Embryonic facial prominence (tissue), 1 donor: ENCODE measurements around the gene HOXC6.

Experiments
- DNase-seq: peaks from one replicate; pipeline ENCODE4 v3.0.0-alpha.2; 2016; ENCODE audit errors: extremely low spot score

The HOXC6 gene

GRCh38 chr12:53990311-53991076 is 37.7 kb upstream of the HOXC6 start:
- no peak for DNase-seq

DNA sequence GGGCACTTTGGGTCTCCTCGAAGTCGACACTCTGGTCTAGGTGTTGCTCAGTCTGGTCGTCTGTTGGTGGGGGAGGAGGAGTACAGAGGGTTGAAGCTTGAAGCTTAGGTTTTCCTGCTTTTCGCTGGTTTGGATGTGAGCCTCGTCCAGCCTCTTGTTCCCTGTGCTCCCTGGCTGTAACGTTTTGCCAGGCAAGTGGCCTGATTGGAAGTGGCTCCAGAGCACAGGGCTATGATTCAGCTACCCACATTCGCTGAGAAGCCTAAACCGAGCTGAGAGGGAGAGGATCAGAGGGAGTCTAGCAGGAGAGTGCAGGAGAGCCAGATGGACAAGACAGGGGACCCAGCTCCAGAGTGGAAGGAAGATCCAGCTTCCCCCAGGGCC is 37.2 kb upstream of the HOXC6 start:
- no peak for DNase-seq

GRCh38 chr12:53992377-53992889 is 35.8 kb upstream of the HOXC6 start:
- DNase-seq: no peak

GRCh38 chr12:53993162-53994008 is 34.9 kb upstream of the HOXC6 start:
- no peak for DNase-seq

DNA sequence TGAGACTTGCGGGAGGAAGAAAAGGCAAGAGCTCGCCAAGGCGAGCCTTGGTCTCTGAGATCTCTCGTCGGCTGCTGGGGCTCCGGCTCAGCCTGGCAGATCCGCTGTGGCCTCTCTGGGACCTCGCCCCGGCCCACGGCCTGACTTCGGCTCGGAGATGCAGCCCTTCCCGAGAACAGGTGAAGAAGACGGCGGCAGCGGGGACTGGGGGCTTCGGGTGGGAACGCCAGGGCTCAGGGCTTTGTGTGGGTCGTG is 34.3 kb upstream of the HOXC6 start:
- no peak for DNase-seq

GRCh38 chr12:53994264-53995001 is 33.8 kb upstream of the HOXC6 start:
- no peak for DNase-seq

GRCh38 chr12:53995002-53995377 is 33.2 kb upstream of the HOXC6 start:
- no peak for DNase-seq

DNA sequence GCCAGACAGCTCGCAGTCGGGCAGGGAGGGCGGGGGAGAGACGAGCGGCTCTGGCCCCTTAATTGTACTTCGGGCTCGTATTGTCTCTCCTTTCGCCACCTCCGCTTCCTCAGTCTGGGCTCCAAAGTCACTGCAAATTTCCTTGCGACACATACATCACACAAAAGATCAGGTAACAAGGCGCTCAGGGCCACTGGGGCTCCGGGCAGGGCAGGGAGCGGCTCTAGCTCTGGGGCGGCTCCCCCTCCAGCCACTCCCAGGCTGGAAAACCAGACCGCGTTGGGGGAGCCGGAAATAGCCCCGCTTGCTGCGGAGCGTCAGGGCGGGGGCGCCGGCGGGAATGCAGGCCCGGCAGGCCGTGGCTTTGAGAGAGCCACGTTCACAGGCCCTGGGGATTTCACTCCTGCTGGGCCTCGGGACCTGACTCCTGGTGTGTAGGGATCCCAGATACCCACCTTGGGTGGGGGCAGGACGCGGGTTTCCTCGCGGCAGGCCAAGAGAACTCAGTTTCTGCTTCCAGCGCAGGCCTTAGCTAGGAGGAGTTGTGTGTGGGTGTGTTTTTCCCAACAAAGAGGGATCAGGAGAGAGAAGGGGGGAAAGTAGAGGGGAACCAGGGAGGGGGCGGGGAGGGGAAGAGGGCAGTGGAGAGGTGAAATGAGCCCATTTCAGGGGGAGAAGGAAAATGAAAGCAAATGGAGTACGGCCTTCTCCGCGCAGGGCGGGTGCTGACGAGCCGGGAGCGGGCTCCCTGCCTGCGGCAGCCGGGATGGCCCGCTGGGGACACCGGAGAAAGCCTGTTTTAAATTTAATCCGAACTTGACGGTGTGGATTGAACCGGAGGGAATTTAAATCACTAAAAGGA is 32.6 kb upstream of the HOXC6 start:
- no peak for DNase-seq

DNA sequence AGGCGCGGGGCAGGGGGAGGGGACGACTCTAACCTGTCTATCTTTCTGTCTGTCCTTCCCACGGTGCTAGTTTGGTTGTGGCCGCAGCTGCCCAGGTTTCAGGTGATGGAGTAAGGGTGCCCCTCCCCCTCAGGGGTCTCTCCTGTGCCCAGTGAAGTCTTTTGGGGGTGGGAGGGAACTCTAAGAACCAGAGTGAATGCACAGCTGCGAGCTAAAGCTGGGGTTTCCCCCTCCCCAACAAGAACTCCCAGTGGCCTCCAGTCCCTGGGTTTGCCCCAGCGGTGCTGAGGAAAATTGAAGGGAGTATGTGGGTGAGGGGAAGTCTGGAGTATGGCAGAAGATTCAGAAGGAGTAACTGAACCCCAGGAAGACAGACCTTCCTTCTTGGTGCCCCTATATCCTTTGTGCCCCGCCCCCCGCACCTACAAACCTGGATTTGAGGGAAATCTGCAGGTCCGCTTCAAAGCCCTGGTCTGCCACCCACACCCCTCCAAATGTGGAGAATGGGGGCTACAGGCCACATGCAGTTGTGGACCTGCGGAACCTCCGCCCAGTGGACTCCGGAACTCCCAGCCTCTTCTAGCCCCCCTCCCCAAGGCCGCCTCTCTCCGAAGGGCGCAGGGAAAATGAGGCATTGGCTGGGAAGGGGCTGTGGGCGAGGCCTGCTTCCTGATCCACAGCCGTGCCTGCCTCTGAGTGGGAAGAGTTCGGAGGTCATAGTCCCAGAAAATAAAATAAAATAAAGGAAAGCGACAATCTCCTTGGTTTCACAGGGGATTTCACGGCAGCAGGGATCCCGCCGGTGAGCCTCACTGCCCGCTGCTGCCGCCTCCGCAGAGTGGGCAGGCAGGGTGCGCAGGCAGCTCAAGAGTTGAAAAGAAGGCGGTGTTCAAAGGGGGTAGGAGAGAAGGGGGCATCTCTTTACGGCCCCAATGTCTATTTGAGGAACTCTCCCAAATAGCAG is 31.7 kb upstream of the HOXC6 start:
- DNase-seq: no peak

DNA sequence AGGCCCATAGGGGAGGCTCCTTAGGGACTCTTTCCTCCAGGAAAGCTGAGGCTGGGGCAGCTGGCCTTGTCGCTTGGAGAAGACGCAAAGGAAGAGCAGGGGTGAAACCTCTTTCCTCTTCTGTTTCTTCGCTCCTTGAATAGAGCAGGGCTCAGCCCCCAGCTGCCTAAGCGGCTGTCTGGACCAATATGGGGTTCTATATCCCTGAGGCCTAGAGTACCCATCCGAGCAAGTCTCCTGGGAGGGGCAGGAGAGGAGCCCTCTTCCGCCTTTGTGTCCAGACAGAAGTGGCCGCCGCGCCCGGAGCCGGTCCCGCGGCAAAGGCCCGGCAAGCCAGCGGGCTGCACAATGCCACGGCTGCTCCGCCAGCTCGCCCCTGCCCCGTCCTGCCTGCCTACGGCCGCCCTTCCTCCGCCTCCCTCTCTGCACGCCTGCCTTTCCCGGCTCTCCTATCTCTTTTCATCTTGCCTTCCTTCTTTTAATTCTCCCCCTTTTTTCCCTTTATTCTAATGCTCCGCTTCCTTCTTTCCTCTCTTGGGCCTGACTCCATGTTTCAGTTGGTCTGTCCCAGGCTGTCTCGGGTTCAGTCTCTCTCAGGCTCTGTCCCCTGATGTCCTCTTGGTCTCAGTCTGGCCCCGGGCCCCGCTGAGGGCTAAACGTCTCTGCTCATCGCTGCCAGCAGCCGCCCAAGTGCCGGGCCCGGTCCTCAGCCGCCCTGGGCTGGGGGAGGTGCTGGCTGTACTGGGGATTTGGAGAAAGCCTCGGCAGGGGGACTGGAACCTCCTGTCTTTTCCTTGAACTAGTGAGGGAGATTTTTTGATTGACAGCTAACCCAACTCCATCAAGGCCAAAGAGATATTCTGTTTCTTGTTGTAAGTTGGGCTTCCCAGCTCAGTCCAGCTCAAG is 30.8 kb upstream of the HOXC6 start:
- DNase-seq: no peak

- no peak for DNase-seq
These were observed 29.9 kb upstream of the HOXC6 start for GRCh38 chr12:53998110-53998899.

DNA sequence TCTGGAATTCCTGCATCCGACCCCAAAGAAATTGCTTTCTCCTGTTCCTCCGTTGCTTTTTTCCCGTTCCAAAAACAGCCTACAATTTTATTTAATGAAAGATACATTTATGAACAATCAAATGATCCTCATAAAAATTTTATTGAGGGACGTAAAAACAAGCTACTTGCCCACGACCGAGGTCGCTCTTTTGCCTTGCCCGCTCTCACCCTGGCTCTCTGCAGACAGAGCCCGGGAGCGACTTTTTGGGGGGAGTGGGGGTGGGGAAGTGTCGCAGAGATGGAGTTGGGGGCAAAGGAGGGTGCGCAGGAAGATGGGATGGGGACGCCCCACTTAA is 29.4 kb upstream of the HOXC6 start:
- no peak for DNase-seq

GRCh38 chr12:53999559-54000115 is 28.6 kb upstream of the HOXC6 start:
- no peak for DNase-seq

DNA sequence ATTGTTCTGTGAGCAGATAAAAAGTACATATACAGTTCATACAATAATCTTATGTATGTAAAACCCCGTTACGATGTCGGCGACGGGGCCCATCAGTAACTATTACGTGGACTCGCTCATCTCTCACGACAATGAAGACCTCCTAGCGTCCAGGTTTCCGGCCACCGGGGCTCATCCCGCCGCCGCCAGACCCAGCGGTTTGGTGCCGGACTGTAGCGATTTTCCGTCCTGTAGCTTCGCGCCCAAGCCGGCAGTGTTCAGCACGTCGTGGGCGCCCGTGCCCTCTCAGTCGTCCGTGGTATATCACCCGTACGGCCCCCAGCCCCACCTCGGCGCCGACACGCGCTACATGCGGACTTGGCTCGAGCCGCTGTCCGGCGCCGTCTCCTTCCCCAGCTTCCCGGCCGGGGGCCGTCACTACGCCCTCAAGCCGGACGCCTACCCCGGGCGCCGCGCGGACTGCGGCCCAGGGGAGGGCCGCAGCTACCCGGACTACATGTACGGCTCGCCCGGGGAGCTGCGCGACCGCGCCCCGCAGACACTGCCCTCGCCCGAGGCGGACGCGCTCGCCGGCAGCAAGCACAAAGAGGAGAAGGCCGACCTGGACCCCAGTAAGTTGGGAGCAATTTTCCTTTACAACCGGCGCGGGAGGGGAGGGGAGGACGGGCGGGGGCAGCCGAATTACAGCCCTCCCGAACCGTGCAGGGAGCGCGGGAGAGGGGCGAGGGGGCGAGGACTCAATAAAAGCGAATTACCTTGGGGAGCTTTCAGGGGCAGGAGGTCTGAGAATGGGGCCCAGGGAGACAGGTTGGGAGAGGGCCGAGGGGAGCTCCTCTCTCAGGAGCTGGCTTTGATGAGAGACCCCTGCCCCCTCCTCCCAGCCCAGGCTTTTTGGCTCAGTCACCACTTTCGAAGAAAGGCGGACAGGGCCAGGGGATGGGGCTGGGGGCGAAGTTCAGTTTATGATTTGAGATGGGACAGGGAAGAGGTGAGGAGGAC is 27.8 kb upstream of the HOXC6 start, which contains the start of gene HOXC9:
TSS of gene HOXC9 (plus strand) at position 46 of the 999 bp plus-strand sequence. CDS start at position 74, 28 bp downstream.
- DNase-seq: no peak

DNA sequence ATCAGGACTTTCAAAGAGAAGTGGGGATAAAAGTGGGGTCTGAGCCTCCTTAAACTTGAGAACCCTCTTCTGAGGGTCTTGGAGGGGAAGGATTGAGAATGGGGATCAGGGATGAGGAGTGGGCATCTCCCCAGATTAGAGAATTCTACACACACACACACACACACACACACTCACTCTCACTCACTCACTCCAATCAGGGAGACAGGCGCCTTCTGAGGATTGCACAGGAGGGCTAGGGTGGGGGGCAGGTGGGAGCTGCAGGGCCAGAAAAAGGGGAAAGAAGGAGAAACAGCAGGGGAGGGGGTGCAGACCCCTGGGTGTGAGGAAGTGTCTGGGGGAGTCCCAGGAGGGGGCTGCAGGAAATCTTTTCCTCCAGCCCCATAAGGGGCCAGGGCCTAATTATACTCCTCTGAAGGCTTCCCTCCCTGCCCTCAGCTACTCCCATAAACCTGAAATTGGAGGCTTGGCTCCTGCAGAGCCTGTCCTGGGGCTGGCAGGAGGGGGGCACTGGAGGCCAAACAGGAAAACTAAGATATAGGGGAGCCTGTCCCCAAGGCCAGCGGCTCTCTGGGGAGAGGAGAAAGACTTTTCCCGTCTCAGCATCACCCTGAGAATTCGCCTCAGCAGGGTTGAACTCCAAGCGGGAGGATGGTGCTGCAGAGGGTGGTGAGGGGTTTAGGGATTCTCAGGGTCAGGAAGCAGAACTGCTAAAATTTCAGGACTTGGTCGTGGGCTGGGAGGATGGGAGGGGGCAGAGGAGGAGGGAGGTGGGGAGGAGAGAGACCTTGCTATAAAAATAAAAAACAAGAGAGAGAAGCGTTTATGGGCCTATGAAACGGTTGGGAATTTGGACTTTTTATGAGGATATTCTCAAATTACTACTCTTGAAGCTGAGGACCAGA is 26.7 kb upstream of the HOXC6 start:
- DNase-seq: no peak
